Fibroblast of skin of abdomen (primary cell): Measurements from ENCODE around the gene MDFIC2.

Source experiments
- DNase-seq: peaks from one replicate; pipeline ENCODE4 v3.0.0-alpha.2; 2013

The MDFIC2 gene

DNA sequence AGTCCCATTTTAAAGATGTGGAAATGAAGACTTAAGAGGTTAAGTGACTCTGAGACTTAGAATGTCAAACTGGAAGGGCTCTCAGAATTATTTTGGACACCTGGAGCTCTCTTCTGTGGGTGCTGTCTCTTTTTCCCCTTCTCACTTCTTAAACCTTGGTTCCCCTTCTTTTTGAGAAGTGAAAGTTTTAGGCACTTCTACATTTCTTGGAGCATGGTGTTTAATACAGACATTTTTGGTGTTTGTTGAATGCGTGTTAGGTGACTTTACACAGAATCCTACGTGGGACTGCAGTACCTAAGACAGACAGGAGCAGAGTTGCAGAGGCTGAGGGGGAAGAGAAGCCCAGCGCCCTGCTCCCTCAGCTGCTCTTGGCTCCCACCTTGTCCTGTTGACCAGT, 133.3 kb downstream of the MDFIC2 start:
- no peak for DNase-seq

DNA sequence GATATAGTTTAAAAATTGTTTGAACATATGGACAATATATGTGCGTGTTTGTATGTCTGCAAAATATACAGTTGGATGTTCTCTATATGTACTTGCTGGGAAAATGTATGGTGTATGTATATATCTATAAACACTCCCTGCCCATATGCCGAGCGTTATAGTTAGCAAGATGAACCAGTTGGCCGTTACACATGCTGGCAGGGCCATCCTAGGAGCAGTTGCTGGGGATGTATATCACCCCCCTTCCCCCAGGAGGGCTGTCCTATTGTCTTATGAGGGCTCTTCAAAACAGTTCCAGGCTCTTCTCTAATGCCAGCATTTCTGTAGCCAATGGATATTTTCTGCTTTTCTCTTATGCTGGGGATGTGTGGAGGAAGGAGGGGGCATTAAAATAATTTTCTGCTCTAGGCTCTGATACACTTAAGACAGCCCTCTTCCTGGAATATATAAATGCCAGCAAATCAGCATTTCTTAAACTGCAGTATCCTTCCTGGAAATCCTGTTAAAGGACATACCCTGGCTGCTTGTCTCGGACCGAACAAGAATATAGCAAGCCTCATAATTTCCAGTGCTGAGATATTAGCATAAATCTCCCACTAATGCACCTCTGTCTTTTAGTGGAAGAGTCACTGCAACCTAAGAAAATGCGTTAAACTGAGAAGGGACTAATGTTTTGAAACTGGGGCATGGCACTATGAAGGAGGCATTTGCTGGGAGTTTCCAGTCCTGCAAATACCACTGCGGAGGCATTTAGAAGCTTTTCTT, 134.4 kb downstream of the MDFIC2 start:
- DNase-seq = no peak

DNA sequence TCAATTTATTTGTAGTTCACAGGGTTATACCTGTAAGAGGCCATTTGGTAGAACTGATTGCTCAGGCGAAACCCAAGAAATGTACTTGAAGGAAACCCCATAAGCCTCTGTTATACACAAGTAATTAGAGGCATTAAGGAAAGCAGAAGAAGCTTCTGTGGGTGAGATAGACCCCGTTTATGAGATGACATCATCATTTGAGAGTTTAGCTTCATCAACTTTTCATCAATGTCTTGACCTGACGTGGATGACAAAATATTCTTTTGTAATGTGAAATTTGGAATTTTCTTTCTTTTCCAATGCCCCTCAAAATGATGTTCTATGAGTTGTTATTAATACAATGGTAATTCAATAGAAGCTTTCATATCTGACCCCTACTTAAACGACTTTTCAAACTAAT, 136.2 kb downstream of the MDFIC2 start:
- no peak for DNase-seq

DNA sequence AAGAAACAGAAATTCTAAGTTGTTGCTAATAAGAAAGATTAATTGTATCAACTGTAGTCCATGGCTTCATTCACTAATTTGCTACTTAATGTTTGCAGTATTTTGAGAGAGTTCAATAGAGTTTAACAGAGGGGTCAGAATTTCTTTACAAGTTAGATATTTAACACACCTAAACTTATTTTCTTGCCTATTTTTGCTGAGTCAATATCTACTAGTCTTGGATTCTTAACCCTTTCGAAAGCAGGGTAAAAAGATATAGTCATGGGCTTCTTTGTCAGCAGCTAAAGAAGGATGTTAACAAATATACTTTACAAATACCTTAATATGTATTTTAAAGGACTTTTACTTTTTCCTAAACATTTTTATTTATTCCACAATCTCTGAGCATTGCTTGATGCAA, 155.6 kb downstream of the MDFIC2 start:
- DNase-seq = no peak

DNA sequence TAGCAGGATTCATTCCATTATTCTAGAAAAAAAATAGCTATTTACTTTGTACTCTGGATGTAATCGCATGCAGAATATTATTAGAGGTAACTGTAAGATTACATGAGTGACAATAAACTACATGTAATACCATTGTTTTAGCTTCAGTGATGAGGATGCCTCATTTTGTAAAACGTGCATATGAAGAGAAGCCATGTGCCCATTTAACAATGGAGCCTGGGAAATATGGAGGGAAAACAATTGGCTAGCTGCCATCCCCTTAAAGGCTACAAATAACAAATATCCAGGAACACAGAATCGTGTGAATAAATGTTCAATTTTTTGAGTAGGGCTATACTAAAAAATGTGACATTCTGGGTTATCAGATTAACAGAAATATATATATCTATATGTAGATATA, 161.8 kb downstream of the MDFIC2 start:
- no peak for DNase-seq

DNA sequence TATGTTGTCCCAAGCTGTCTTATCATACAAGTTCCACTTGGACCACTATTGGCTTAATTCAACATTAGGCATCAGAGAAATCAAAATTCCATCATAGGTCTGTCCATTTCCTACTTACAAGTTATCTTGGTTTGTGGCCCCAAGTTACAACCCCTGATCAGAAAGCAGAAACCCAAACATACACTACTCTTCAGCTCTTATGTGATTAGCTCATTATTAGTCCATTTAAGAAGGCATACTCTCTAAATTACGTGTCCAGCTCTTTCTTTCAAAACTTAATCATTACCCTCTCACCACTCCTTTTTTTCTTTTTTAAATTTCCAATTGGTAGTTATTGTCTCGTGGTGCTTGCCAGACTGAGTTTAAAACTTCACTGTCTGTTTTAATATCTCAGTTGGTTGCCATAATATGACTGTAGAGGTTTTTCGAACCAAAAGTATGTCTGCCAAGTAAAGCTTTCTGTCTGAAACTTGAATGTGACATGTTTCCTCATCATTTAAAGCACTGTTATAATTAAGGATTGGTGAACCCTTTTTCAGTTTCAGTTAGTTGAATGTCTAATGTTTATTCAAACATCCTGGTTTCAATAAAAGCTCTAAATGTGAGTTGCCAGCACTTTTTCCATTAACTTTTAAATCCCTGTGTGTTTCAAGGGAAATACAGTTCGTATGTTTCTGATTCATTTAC, 162.6 kb downstream of the MDFIC2 start:
- no peak for DNase-seq
